Fibroblast of skin of right quadriceps (primary cell): ENCODE measurements around the gene IGFL2.
A peak's percentile ranks its signal among the peaks of the same experiment; 100 is the strongest.
"Not testable (repeated sequence)": the region's sequence is repeated elsewhere in the genome, so short reads cannot be mapped to it uniquely, and the experiment has no call there.

Experiments used
- DNase-seq: peaks from one replicate; pipeline ENCODE4 v3.0.0-alpha.2; 2013

Gene IGFL2

DNA sequence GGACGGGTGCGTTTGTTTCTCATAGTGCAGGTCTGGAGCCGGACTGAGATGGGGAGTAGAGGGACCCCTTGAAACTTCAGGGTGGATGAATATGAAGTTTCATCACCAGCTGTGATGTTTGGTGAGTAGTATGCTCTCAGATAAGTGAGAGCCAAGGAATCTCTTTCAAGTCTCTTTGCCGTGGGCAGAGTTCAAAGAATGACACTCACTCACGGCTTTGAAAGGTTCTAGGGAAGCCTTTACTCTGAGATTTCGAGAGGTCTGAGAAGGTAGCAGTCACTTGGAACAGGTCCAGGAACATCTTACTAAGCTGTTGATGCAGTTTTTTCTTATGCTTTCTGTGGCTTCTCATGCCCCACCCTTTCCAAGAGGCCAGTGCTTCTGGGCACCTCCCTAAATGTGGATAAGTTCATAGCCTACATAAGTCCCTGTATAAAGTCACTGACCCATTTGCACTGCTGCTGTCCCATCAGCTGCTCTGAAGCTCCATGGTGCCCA, at the start of gene IGFL2:
IGFL2 (plus strand) TSS at position 448 of the 498 bp plus-strand sequence; CDS start at position 489, 41 bp downstream.
- DNase-seq = no peak

DNA sequence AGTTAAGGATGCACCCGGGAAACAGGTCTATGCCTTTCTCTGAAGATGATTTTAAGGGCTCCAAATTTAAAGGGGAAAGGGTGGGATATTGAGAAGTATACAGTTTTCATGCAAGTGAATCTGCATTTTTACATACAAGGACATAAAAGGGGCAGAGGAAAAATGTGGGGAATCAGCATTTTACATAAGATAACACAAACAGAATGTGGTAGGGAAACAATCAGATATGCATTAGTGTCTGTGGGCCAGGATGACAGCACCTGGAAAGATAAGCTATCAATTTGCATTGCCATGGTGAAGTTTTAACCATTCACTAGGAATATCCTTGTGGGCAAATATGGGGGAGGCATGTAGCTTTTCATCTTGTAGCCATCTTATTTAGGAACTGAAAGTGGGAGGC, 47.7 kb upstream of the IGFL2 start:
- no peak for DNase-seq

DNA sequence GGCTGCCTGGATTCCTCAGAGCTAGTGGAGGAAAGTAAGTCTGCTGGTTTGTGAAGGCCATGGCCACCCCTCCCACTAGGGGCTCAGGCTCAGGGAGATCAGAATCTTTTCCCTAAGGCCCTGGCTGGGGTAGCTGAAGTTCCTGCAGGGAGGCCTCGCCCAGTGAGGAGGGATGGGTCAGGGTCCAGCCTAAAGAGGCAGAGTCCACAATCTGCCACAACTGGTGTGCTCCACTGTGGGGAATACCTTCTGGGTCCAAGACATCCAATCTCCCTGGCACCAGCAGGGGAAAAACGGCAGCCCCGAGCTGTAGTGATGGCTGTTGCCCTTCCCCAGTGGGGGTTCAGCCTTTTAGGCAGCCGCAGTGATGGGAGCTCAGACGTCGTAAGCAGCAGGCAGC, 46.7 kb upstream of the IGFL2 start:
- DNase-seq = no peak

DNA sequence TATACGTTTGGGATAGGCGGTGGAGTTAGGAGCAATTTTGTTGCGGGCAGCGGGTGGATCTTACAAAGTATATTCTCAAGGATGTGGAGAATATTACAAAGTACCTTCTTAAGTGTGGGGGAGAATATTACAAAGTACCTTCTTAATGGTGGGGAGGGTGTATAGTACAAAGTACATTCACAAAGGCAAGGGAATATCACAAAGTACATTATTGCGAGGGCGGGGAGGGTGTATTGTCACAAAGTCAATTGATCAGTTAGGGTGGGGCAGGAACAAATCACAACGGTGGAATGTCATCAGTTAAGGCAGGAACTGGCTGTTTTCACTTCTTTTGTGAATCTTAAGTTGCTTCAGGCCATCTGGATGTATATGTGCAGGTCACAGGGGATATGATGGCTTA, 45.7 kb upstream of the IGFL2 start:
- not testable (repeated sequence) for DNase-seq

DNA sequence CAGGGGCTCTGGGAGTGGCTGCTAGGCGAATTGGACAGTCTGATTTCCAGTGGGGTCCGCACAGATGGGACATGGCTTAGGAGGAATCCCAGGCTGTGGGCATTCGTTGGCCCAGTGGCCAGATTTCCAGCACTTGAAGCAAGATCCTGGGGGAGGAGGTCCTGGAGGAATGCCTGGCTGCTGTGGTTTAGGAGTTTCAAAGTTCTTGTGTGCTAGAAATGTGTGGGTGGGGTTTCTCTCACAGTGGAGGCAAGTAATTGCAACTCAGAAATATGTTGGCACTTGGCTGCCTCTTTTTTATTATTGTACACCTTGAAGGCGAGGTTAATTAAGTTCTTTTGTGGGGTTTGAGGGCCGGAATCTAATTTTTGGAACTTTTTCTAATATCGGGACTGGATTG, 40.7 kb upstream of the IGFL2 start:
- DNase-seq = peak; percentile 42

DNA sequence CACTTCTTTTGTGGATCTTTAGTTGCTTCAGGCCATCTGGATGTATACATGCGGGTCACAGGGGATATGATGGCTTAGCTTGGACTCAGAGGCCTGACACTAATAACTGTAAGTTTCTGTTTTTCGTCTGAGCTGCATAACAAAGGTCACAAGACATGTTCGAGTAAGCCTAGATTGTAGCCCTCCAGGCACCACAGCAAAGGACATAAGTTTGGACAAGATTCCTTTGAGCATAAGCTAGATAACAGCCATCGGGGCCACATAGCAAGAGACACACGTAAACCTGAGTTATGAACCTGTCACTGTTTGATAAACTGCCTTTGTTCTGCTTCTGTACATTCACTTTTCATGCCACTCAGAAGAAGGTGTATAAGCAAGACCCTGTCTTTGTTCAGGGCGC, 38.2 kb upstream of the IGFL2 start:
- DNase-seq = no peak

DNA sequence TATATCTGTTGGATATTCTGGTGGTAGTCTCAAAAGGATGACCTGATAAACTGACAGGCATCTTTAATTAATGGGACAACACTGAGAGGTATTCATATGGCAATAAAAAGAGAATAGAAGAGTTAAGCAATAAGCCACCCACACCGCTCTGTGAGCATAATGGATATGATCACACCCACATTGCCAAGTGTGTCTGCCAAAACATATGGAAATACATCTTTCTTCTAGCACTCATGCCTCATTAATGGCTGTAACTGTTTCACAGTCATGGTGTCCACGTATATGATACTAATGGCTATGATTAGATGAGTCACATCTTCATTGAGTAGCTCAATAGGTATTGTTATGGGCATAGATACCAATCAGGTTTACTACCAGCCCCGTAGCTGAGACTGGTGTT, 36.7 kb upstream of the IGFL2 start:
- no peak for DNase-seq

DNA sequence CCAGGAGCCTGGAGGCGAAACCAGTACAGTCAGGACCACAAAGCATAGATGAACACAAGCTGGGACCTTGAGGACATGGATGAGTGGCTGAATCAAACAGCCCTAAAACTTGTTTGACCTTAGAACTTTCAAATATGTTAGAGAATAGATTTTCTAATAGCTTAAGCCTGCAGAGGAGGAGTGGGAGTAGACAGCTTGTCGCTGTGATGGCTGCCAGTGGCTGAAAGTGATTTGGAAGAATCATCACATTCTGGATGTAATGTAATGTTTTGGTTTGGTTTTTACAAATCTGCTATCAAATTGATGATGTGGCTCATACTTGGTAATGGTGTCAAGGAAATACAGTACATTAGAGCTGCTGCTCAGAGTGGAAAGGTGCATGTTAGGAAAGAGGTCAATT, 35.5 kb upstream of the IGFL2 start:
- DNase-seq = no peak

DNA sequence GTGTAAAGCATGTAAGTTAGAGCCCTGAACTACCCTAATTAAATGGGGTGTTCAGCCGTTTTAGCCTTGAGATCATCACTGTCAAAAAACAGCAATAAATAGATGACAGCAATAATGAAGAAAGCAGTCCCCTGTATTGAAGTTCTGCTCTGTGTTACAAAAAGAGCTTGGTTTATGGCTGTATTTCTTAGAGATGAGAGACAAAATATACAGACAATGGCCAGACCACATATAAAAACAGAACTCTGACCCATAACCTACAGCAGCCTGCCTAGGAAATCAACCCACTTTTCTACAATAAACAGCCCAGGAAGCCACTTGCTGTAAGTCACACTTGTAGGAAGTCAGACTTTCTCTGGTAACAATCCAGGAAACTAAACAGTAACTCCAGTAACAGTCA, 34.3 kb upstream of the IGFL2 start:
- DNase-seq = no peak

DNA sequence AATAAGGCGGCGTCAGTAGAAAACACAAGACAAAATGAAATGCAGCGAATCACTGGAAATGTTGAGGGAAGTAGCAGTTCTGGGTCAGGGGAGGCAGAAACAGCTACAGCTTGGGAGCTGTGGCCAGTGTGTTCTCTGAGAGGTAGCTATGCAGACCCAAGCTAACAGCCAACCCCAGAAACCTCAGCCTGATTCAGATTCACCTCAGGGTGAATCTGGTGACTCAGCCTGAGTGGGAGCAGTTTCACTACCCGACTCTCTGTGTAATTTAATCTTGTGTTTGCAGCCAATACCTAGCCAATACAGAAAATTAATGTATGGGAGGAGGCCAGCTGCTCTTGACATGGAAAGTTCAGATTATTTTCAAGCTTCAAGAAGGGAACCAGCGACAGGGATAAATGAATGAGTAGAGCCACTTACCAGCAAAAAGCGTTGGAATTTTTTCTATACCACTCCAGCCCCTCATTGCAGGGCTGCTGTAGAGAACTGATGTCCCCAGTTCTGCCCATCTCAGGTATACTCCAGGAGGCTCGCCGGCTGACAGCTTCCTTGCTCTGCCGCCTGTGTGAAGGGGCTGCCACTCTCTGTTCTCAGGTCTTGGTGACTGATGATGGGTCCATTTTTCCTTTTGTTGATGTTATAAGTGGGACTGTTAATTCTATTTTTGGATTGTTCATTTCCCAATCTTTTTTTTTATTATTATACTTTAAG, 32.5 kb upstream of the IGFL2 start:
- DNase-seq = peak; percentile 70

DNA sequence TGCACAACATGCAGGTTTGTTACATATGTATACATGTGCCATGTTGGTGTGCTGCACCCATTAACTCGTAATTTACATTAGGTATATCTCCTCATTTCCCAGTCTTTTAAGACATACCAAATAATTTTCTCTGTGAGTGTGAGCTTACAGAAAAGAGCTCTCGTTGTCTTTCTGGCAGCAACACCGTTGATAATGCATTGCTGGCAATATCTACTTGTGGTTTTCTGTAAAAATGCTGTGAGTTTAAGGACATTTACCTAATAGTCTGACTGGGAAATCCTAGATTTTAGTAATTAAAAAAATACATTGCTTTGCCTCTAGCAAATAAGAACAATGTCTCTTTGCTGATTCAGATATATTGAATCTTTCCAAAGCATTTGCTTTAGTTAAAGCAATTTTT, 31.9 kb upstream of the IGFL2 start:
- DNase-seq = no peak

DNA sequence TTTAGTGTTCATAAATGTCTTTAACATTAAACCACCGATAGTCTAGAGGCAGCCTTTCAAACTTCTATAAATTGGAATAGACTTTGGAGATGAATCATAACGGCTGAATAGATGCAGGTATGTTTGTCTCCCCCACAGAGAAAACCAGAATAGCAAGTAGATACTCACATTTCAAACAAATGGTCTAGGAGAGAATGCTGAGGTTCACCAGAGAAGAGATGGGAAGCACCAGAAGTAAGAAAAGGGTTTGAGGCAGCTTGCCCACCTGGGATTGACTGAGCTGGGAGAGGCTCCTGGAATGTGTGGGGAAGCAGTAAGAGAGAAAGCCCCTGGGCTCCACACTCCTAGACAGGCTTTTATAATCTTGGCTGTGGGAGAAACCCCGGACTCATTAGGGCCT, 29.9 kb upstream of the IGFL2 start:
- no peak for DNase-seq

DNA sequence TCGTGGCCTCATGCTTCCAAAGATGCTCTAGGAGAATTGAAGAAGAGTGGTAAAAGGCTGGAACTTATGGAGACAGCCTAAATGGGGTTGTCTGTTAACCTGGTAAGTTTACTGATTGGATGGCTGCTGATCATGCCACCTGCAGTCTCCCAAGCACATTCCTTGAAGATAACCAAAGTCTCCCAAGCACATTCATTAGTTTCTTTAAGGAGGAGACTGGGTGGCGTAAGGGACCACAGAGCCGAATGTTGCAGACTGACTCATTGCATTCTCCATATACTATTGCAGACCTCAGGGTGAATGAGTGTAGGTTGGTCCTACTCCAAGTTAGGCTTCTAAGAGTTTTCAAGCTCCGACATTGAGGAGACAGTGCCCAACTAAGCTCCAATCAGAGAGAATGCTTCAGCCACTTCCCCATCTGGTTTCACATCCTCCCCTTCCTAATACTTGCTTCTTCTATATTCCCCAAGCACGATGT, 23.4 kb upstream of the IGFL2 start, which contains the start of gene IGFL3:
IGFL3 (minus strand) TSS at position 51 of the 478 bp plus-strand sequence; CDS start at position 12, 39 bp downstream.
- peak; percentile 19 for DNase-seq

DNA sequence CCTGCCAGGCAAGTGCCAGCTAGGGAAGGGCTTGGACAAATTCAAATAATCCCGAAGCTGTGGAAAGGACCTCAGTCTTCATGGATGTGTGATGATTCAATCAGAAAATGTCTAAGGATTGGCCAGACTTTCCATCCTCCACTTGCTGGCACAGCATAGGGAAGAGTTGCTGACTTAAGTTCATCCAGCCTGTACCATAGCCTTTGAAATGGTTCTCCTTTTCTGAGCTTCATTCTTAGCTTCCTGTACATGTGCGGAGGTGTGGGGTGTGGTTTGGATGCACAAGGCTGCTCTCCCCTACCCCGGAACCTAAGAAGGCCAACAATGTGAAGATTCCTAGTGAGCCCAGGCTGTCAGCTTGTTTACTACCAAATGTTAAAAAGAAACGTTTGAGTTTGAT, 22.6 kb upstream of the IGFL2 start:
- DNase-seq = no peak

DNA sequence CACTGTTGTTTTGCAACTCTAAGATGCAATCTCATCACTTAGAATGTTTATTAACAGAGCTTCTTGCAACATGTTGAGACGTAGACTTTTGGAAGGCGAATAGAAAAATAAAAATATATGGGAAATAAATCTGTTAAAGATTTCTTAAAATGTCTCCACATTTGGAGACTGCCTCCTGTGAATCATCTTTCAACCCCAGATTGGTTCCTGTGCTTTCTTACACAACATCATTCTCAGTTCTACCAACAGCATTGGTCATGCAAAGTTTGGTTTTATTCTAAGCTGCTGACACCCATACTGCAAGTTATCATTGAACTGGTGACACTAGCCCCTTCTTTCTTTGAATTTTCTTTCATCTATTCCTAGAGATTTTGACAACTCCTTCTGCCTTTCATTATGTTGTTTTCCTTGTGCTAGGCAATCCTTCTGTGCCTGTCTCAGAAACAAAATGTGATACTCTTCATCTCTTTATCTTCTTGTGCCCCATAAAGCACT, 21.9 kb upstream of the IGFL2 start:
- no peak for DNase-seq

DNA sequence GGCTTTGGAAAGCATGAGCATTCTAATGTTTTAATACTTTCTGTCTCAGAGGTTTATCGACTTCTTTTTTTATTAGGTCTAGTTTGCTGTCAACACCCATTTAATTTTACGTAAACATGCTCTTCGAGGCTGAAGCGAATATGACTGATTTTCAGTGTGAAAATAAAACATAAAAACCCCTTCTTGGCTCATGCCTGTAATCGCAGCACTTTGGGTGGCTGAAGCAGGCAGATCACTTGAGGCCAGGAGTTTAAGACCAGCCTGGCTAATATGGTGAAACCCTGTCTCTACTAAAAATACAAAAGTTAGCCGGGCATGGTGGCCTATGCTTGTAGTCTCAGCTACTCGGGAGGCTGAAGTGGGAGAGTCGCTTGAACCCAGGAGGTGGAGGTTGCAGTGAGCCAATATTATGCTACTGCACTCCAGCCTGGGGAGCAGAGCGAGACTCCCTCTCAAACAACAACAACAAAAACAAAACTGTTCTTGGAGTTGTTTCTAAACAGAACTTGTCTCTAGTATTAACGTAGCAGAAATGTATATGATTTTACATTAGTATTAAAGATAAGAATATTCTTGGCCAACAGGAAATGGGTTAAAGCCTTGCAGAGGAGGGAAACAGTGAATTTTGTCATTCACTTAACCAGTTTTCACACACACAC, 16.4 kb upstream of the IGFL2 start:
- no peak for DNase-seq

DNA sequence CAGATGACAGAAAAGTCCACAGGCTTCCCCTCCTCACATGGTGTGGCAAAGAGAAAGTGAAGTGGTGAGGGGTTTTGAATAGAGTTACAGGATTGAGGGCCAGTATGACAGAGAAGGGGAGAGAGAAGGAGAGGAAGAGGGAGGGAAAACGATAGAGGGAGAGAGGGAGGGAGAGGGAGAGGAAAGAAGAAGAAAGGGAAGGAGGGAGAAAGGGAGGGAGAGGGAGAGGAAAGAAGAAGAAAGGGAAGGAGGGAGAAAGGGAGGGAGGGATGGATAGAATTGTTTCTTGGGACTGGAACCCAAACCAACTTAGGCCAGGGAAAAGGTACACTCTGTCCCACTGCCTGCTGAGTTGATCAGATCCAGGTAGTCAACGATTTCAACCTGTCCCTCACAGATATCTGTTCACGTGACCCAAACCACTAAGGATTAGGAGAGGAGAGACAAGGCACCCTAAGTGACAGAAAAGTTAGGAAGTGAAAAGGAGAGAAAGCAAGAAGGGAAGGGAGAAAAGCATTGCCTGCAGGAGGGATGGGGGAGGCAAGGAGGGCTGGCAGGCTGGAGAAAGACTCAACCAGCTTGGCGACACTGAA, 15.4 kb upstream of the IGFL2 start:
- DNase-seq = no peak

DNA sequence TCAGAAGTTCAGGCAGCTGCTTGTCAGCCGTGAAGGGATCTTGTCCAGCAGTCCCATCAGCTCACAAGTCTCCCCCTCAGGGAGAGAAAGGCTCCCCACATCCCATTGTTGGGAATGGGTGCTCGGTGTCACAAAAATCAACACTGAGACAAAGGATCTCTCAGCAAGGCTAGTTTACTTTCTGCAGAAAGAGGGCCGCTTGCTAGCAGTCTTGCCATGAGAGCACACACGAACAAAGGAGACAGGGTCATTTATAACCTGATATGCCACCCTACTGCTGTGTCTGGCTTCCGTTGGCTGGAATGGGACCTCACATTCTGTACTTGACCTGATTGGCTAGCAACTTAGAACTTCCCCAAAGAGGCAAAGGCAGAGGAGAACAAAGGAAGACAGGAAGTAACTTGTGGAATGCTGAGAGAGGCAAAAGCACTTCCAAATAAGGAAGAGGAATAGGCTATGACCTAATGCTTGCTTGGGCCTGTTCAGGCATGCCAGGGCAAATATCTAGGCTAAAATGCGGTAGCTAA, 14.9 kb upstream of the IGFL2 start:
- peak; percentile 98 for DNase-seq

DNA sequence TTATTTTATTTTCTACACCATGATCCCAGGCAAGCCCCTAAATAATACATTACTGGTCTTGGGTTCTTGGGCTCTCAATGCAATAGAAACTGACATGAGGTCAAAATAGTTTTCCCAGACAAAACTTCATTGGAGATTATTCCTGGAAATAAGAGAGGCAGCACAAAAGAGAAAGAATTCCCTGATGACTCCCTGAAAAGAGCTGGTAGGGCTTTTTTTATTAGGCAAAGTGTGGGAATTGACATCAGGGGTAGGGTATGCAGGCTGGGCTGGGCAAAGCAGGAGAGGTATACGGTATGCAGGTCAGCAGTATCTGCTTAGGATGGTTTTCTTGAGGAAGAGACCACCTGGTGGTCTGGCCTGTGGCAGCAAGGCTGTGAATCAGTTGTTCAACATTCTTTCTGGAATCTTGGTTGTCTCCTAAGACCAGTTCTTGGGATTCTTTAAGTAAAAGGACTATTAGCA, 14.2 kb upstream of the IGFL2 start:
- peak; percentile 35 for DNase-seq

DNA sequence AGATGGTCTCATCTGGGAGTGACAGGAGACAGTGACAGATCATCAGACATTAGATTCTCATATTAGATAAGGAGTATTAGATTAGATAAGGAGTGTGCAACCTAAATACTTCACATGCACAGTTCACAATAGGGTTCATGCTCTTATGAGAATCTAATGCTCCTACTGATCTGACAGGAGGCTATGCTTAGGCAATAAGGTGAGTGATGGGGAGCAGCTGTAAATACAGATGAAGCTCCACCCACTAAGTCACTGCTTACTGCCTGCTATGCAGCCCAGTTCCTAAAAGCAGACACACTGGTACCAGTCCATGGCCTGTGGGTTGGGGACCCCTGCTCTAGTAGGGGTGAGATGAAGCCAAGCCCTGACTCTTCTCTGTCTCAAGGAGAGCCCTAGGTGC, 13.5 kb upstream of the IGFL2 start:
- no peak for DNase-seq

DNA sequence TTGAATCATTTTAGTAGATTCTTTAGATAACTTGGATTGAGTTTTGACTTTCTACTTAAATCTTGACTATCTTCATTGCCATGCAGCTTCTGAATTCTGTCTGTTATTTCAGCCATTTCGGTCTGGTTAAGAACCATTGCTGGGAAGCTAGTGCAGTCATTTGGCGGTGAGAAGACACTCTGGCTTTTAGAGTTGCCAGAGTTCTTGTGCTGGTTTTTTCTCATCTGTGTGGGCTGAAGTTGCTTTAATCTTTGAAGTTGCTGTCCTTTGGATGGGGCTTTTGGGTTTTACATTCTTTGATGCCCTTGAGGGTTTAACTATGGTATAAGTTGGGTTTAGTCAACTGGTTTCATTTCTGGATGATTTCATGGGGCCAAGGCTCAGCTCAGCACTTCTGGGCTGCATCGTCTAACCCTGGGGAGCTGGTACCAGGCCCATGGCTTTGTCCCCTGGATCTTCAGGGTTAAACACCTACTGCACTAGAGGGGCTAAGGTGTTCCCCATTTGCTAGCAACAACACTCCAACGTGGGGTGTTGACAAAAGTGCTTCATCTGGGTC, 10.0 kb upstream of the IGFL2 start:
- DNase-seq = no peak

DNA sequence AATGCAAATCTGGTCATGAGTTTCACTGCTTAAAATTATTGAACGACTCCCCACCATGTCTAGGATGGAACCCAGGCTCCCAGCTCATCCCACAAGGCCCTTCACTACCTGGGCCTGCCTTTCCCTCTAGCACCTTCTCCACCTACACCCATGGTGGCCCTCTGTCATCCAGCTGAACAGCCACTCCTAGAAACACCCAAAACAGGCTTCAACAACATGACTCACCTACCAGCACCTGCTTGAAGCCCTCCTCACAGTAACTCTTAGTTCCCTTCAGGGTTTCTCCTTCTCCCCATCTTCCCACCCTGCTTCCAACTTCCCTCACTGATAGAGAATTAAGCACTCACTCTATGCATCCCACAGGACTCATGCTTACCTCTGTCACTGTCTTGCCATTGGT, 6.6 kb upstream of the IGFL2 start:
- DNase-seq = no peak

DNA sequence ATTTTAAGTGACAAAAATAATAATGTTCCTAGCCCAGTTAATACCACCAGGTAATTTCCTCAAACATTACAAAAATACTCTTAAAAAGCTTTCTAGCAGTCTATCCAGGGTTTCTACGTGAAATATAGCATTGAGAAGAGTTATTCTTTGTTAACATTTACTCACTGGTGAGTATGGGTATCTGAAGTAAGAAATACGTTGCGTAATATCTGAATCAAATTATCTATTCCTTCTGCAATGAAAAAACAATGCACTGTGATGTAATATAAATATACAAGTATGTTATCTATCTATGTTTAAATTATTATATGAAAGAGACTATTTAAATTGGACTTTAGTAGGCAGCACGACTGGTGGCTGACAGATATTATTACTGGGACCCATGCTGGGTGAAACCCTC, 5.7 kb upstream of the IGFL2 start:
- DNase-seq = no peak
